Stimulated activated CD8-positive, alpha-beta memory T cell treated with anti-CD3 and anti-CD28 coated beads, Interleukin-15, amount 100 ng/mL, for 4 hours (primary cell): Measurements from ENCODE around the gene SPATA4.
A peak's percentile ranks its signal among the peaks of the same experiment; 100 is the strongest.
"Not testable (repeated sequence)": the region's sequence is repeated elsewhere in the genome, so short reads cannot be mapped to it uniquely, and the experiment has no call there.

Experiments used
- DNase-seq, 2 donors: peaks; one replicate each; pipeline ENCODE4 v3.0.0-alpha.2; 2020; ENCODE audit warnings: low read depth in 2 of 2

SPATA4 gene

DNA sequence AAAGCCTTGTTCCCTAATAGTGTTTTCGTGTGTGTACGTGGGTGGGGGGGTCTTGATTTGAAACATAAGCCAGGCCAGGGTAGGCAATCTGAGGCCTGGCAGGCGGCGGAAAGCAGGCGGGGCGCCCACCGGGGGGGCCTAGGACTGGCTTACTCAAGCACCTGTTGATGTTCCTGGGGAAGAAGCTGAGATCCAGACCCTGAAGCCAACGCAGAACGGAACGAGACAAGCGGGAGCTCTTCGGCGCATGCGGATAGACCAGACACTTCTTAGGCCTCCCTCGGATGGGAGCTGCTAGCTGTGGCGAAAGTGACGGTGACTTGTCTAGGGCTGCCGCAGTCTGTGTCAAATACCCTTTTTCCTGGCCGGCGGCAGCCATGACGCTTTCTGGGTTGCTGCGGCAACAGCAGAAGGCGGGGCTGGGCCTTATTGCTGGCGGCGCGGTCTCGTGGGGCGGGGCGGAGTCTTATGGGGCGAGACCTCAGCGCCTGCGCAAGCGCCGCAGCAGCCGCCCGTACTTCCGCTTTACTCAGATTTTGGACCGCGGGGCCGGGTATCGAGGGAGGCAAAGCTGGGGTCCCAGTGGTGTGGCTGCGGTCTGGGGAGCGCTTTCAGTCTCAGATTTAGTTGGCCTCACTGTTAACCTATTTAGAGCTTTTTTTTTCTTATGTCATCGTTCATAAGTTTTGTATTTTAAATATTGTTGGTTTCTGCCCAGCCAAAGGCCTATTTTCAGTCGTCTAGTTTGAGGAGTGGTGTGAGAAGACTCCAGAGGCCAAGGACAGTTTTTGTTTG is at the start of gene SPATA4:
TSS of gene SPATA4 (minus strand) at position 402 of the 795 bp plus-strand sequence. CDS start at position 379, 23 bp downstream.
- peak; percentile 86 to 89 for DNase-seq

GRCh38 chr4:176242764-176243347 is 47.5 kb upstream of the SPATA4 start:
- no peak for DNase-seq

- DNase-seq: no peak
Measured at GRCh38 chr4:176241703-176242102, 46.3 kb upstream of the SPATA4 start.

DNA sequence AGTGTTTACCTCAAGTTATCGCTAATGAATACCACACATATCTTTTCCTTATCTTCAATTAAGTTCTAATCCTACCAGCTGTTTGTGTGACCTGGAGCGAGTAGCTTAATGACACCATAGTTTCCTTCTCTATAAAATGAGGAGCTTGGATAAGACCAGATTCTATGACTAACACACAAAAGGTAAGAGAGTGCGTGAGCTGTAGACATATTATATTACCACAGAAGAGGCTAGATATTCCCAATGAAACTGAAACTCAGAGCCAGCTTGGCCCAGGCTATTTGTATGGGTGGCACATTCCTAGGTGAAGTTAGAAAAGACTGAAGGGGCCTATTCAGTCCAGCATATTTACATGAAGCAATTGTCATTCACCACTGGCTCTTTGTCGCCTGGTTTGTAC is 43.4 kb upstream of the SPATA4 start:
- DNase-seq: no peak

GRCh38 chr4:176238157-176238610 is 42.8 kb upstream of the SPATA4 start:
- DNase-seq: no peak

- DNase-seq: no peak
Measured at GRCh38 chr4:176236946-176237345, 41.6 kb upstream of the SPATA4 start.

GRCh38 chr4:176230836-176231235 is 35.5 kb upstream of the SPATA4 start:
- DNase-seq: no peak

- no peak for DNase-seq
Measured at GRCh38 chr4:176229645-176230044, 34.3 kb upstream of the SPATA4 start.

GRCh38 chr4:176226736-176227135 is 31.4 kb upstream of the SPATA4 start:
- no peak for DNase-seq

GRCh38 chr4:176223561-176223960 is 28.2 kb upstream of the SPATA4 start:
- DNase-seq: no peak

DNA sequence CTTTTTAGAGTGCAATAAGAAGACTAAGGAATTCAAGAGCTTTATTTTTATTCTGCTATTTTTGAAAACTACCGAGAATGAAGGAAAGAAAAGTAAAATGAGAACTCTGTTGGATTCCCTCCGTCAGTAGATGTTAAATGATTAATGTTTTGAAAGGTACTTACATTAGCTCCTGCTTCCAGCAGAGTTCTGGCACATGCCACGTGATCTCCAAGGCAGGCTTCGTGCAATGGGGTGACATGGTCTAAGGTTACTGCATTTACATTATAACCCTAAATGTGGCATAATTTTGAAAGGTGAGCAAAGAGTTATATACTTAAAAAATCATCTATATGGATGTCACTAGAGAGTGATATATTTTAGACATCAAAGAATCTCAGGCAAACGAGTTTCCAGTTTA is 26.8 kb upstream of the SPATA4 start:
- no peak for DNase-seq

DNA sequence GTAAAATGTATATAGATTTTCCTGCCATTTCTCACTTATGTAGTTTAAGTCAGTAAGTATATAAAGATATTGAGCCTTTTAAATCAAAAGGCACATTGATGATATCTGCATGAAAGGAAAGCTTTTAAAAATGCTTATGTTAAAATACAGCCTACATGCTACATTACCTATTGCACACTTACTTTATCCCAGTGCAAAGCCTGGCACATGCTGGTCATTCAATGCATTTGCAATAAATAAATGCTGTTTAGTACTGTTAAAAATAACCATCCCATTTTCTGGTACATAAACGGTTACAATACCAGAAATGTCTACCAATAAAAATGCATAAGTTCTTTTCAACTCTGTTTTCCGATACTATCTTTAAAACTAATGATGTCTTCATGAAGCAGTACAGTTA is 22.1 kb upstream of the SPATA4 start:
- no peak for DNase-seq

DNA sequence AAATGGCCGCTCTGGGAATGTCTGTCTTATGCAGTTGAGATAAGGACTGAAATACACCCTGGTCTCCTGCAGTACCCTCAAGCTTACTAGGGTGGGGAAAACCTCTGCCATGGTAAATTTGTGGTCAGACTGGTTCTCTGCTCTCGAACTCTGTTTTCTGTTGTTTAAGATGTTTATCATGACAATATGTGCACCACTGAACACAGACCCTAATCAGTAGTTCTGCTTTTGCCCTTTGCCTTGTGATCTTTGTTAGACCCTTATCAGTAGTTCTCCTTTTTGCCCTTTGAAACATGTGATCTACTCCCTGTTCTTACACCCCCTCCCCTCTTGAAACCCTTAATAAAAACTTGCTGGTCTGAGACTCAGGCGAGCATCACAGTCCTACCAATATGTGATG is 17.0 kb upstream of the SPATA4 start:
- not testable (repeated sequence) for DNase-seq

- DNase-seq: no peak
Measured at GRCh38 chr4:176210579-176211296, 15.4 kb upstream of the SPATA4 start.

- no peak for DNase-seq
Measured at GRCh38 chr4:176210101-176210500, 14.7 kb upstream of the SPATA4 start.

- DNase-seq: no peak
Measured at GRCh38 chr4:176209535-176209934, 14.2 kb upstream of the SPATA4 start.

- DNase-seq: no peak
Measured at GRCh38 chr4:176207839-176208238, 12.5 kb upstream of the SPATA4 start.

- no peak for DNase-seq
Measured at GRCh38 chr4:176205299-176205698, 9.9 kb upstream of the SPATA4 start.

DNA sequence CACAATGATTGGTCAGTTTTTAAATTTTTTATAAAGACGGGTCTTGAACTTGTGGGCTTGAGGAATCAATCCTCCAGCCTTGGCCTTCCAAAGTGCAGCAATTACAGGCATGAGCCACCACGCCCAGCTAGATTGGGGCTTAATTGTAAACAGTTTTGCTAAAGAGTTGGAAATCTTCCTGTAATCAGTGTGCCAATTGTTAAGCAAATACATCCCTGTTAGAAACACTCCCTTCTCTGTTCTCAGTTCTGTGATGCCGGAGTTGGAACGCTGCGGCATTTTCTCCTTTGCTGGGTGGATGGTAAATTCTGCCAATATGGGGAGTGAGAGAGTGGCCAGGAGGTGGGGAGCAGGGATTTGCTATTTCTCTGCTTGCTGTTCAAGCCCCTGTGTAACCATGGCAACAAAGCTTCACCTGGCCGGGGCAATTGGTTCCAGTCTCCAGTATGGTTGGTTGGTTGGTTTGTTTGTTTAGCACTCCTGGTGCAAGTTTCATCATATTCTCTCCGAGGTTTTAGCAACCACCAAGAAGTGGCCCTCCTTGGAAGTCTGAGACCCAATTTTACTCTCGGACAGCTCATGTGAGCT is 3.0 kb upstream of the SPATA4 start:
- no peak for DNase-seq

GRCh38 chr4:176193938-176194337 is 1.4 kb downstream of the SPATA4 start:
- no peak for DNase-seq

GRCh38 chr4:176193126-176193525 is 2.3 kb downstream of the SPATA4 start:
- no peak for DNase-seq

DNA sequence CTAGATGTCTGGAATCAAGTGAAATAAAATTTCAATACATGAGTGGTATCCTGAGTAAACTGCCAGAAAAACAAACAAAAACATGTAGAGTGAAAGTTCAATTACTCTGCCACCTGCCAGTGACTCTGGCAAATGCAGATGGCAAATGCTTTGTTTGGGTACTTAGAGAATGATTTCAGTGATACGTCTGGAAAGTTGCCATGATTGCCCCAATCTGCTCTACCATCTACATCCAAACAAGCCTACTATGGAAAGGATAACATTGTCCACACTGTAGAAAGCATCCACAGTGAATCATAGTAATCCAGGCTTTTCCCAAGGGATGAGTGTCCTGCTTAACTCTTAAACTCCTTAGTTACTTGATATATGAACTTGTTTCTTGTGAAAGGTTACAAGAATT is 3.4 kb downstream of the SPATA4 start:
- no peak for DNase-seq
